K562 (cell line): ENCODE measurements around the gene CLIP2. TPM values are rescaled to one million over a fixed set of nuclear protein-coding genes. Genes with fewer than 3 reads are reported as not detected.
A peak's percentile ranks its signal among the peaks of the same experiment; 100 is the strongest.

ENCODE experiments used
- C11orf30 ChIP-seq: fragments of 450-650 bp; IDR thresholded peaks from 2 replicates; pipeline ENCODE4 v1.6.1; 2016; ENCODE audit warnings: low read depth, mild to moderate bottlenecking
- CCAR2 ChIP-seq: fragments of 200-400 bp; formaldehyde crosslinking; IDR thresholded peaks from 2 replicates; pipeline ENCODE4 v1.6.1; 2017; ENCODE audit warnings: mild to moderate bottlenecking, low read depth, low read length
- CEBPG ChIP-seq, 3 experiments: fragments of 200-800 bp in 1 of 3; sonication (Bioruptor generic) in 1 of 3; sonication (generic) in 1 of 3; formaldehyde crosslinking in 1 of 3; IDR thresholded peaks in 2 of 3; conservative IDR thresholded peaks in 1 of 3; 2 replicates each; pipeline versions ENCODE4 v1.6.1 to v1.8.0; 2016 to 2022; ENCODE audit warnings: missing compliant biosample characterization in 2 of 3, missing genetic modification characterization in 2 of 3, mild to moderate bottlenecking in 1 of 3, missing genetic modification reagents in 1 of 3
- EGR1 ChIP-seq: fragments of 450-650 bp; conservative IDR thresholded peaks from 2 replicates; pipeline ENCODE4 v1.6.1; 2017; ENCODE audit warnings: mild to moderate bottlenecking
- MITF ChIP-seq: IDR thresholded peaks from 2 replicates; pipeline ENCODE4 v1.6.1; 2014; ENCODE audit warnings: antibody characterized with exemption
- NRF1 ChIP-seq, 2 experiments: fragments of 450-650 bp; IDR thresholded peaks in 1 of 2; conservative IDR thresholded peaks in 1 of 2; 2 replicates each; pipeline ENCODE4 v1.6.1; 2014; ENCODE audit warnings: mild to moderate bottlenecking in 2 of 2
- ZNF143 ChIP-seq: sonication (generic); formaldehyde crosslinking; IDR thresholded peaks from 2 replicates; pipeline ENCODE4 v1.9.0; 2022; ENCODE audit warnings: mild to moderate bottlenecking, missing genetic modification reagents
- ZNF184 ChIP-seq: sonication (generic); formaldehyde crosslinking; IDR thresholded peaks from 2 replicates; pipeline ENCODE4 v1.5.0; 2020; ENCODE audit warnings: missing genetic modification reagents
- ZNF212 ChIP-seq: fragments of 450-650 bp; formaldehyde crosslinking; IDR thresholded peaks from 2 replicates; pipeline ENCODE4 v1.4.0; 2020; ENCODE audit warnings: mild to moderate bottlenecking
- ZNF217 ChIP-seq: sonication (generic); formaldehyde crosslinking; IDR thresholded peaks from 2 replicates; pipeline ENCODE4 v1.8.0; 2022; ENCODE audit warnings: mild to moderate bottlenecking, missing genetic modification reagents
- ZNF583 ChIP-seq: fragments of 250-450 bp; sonication (Bioruptor Pico); IDR thresholded peaks from 2 replicates; pipeline ENCODE4 v1.4.0; 2020
- ZNF589 ChIP-seq: fragments of 200-800 bp; sonication (Bioruptor generic); IDR thresholded peaks from 2 replicates; pipeline ENCODE4 v1.6.1; 2016; ENCODE audit warnings: low read depth, missing genetic modification characterization, missing compliant biosample characterization
- ZNF696 ChIP-seq: fragments of 250-450 bp; sonication (Bioruptor Pico); conservative IDR thresholded peaks from 2 replicates; pipeline ENCODE4 v1.4.0; 2020; ENCODE audit warnings: mild to moderate bottlenecking, moderate library complexity
- polyA plus RNA-seq, 8 experiments: library from polyadenylated mRNA; depleted of rRNA in 4 of 8; stranded (reverse) in 5 of 8; unstranded in 3 of 8; fragments of >200 nt; fragmentation: Nextera tagmentation in 2 of 8; fragmentation: Illumina TruSeq in 1 of 8; extraction: Ambion mirVana in 2 of 8; extraction: Trizol in 1 of 8; gene quantifications; 2 replicates each; pipeline versions ENCODE4 v1.2.1 to v1.2.3, GENCODE V29; 2011 to 2014; ENCODE audit warnings: inconsistent platforms in 1 of 8, missing spikeins in 1 of 8
- total RNA-seq, 7 experiments: library from RNA; depleted of rRNA in 6 of 7; stranded (reverse); fragments of >200 nt in 6 of 7; fragmentation: Illumina TruSeq in 2 of 7; extraction: Trizol in 2 of 7; gene quantifications; 2 replicates each; pipeline versions ENCODE4 v1.2.1 to v1.2.3, GENCODE V29; 2011 to 2021; ENCODE audit warnings: low replicate concordance in 1 of 7
- TF ChIP-seq, protein P1 (sequence below): fragments of 450-650 bp; IDR thresholded peaks from 2 replicates; pipeline ENCODE4 v1.6.1; 2016; ENCODE audit warnings: mild to moderate bottlenecking, moderate library complexity
- TF ChIP-seq, protein P2 (sequence below), 2 experiments: fragments of 450-650 bp in 1 of 2; sonication (generic) in 1 of 2; formaldehyde crosslinking in 1 of 2; IDR thresholded peaks in 1 of 2; conservative IDR thresholded peaks in 1 of 2; 2 replicates each; pipeline versions ENCODE4 v1.6.1 to v1.8.1; 2016 to 2023; ENCODE audit warnings: mild to moderate bottlenecking in 2 of 2, moderate library complexity in 2 of 2, inconsistent platforms in 1 of 2, missing genetic modification reagents in 1 of 2

CLIP2 gene
- total and polyA plus RNA-seq, 9 of the 15 experiments (the other 6 are each of a cell fraction or from before 2014, with no cell fraction given): 0.07 to 5.4 (median 2.1) TPM

- TF ChIP-seq, protein P1, sequence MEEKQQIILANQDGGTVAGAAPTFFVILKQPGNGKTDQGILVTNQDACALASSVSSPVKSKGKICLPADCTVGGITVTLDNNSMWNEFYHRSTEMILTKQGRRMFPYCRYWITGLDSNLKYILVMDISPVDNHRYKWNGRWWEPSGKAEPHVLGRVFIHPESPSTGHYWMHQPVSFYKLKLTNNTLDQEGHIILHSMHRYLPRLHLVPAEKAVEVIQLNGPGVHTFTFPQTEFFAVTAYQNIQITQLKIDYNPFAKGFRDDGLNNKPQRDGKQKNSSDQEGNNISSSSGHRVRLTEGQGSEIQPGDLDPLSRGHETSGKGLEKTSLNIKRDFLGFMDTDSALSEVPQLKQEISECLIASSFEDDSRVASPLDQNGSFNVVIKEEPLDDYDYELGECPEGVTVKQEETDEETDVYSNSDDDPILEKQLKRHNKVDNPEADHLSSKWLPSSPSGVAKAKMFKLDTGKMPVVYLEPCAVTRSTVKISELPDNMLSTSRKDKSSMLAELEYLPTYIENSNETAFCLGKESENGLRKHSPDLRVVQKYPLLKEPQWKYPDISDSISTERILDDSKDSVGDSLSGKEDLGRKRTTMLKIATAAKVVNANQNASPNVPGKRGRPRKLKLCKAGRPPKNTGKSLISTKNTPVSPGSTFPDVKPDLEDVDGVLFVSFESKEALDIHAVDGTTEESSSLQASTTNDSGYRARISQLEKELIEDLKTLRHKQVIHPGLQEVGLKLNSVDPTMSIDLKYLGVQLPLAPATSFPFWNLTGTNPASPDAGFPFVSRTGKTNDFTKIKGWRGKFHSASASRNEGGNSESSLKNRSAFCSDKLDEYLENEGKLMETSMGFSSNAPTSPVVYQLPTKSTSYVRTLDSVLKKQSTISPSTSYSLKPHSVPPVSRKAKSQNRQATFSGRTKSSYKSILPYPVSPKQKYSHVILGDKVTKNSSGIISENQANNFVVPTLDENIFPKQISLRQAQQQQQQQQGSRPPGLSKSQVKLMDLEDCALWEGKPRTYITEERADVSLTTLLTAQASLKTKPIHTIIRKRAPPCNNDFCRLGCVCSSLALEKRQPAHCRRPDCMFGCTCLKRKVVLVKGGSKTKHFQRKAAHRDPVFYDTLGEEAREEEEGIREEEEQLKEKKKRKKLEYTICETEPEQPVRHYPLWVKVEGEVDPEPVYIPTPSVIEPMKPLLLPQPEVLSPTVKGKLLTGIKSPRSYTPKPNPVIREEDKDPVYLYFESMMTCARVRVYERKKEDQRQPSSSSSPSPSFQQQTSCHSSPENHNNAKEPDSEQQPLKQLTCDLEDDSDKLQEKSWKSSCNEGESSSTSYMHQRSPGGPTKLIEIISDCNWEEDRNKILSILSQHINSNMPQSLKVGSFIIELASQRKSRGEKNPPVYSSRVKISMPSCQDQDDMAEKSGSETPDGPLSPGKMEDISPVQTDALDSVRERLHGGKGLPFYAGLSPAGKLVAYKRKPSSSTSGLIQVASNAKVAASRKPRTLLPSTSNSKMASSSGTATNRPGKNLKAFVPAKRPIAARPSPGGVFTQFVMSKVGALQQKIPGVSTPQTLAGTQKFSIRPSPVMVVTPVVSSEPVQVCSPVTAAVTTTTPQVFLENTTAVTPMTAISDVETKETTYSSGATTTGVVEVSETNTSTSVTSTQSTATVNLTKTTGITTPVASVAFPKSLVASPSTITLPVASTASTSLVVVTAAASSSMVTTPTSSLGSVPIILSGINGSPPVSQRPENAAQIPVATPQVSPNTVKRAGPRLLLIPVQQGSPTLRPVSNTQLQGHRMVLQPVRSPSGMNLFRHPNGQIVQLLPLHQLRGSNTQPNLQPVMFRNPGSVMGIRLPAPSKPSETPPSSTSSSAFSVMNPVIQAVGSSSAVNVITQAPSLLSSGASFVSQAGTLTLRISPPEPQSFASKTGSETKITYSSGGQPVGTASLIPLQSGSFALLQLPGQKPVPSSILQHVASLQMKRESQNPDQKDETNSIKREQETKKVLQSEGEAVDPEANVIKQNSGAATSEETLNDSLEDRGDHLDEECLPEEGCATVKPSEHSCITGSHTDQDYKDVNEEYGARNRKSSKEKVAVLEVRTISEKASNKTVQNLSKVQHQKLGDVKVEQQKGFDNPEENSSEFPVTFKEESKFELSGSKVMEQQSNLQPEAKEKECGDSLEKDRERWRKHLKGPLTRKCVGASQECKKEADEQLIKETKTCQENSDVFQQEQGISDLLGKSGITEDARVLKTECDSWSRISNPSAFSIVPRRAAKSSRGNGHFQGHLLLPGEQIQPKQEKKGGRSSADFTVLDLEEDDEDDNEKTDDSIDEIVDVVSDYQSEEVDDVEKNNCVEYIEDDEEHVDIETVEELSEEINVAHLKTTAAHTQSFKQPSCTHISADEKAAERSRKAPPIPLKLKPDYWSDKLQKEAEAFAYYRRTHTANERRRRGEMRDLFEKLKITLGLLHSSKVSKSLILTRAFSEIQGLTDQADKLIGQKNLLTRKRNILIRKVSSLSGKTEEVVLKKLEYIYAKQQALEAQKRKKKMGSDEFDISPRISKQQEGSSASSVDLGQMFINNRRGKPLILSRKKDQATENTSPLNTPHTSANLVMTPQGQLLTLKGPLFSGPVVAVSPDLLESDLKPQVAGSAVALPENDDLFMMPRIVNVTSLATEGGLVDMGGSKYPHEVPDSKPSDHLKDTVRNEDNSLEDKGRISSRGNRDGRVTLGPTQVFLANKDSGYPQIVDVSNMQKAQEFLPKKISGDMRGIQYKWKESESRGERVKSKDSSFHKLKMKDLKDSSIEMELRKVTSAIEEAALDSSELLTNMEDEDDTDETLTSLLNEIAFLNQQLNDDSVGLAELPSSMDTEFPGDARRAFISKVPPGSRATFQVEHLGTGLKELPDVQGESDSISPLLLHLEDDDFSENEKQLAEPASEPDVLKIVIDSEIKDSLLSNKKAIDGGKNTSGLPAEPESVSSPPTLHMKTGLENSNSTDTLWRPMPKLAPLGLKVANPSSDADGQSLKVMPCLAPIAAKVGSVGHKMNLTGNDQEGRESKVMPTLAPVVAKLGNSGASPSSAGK: no peak
- TF ChIP-seq ZNF583 (no peak), ZNF217 (CRISPR knock-in tag) (no peak), ZNF696 (CRISPR knock-in tag) (no peak), ZNF212 (no peak), ZNF143 (CRISPR knock-in tag) (no peak), EGR1 (no peak), ZNF184 (CRISPR knock-in tag) (no peak), CCAR2 (no peak), ZNF589 (CRISPR knock-in tag) (no peak), CEBPG (CRISPR knock-in tag; IDR thresholded peaks at IDR 0.05) (0 out of 2 replicates have a peak, but pooled peaks have one; percentile 24), CEBPG (tag; conservative IDR thresholded peaks at IDR 0.05 in 1 of 2, IDR thresholded peaks at IDR 0.05 in 1 of 2) (no peak), NRF1 (conservative IDR thresholded peaks at IDR 0.05 in 1 of 2, IDR thresholded peaks at IDR 0.05 in 1 of 2) (no peak), C11orf30 (peak; percentile 59), MITF (no peak)
- TF ChIP-seq, protein P2, sequence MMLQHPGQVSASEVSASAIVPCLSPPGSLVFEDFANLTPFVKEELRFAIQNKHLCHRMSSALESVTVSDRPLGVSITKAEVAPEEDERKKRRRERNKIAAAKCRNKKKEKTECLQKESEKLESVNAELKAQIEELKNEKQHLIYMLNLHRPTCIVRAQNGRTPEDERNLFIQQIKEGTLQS (IDR thresholded peaks at IDR 0.05): peak; percentile 93
- TF ChIP-seq, protein P2 (CRISPR knock-in tag; conservative IDR thresholded peaks at IDR 0.05): 0 out of 2 replicates have a peak, but pooled peaks have one; percentile 32
Measured at GRCh38 chr7:74355091-74355490, 65.9 kb downstream of the CLIP2 start (continued).
